Endodermal cell (in vitro differentiated cells): ENCODE results near the gene SLC39A13. TPM values are rescaled to one million over a fixed set of nuclear protein-coding genes. Genes with fewer than 3 reads are reported as not detected.
A peak's percentile ranks its signal among the peaks of the same experiment; 100 is the strongest.

Source experiments
- DNase-seq: peaks from one replicate; pipeline ENCODE4 v3.0.0-alpha.2; 2017
- H3K27ac ChIP-seq: 2 replicates; pipeline ENCODE4 v1.5.1; 2013; ENCODE audit warnings: mild to moderate bottlenecking, low read depth, low read length, moderate library complexity
- H3K27me3 ChIP-seq: 2 replicates; pipeline ENCODE4 v1.6.1; 2013; ENCODE audit warnings: mild to moderate bottlenecking, low read length, moderate library complexity; ENCODE audit not compliant: insufficient read depth, control insufficient read depth, poor library complexity, severe bottlenecking
- H3K36me3 ChIP-seq: 2 replicates; pipeline ENCODE4 v1.7.0; 2013; ENCODE audit warnings: mild to moderate bottlenecking, low read length, moderate library complexity; ENCODE audit not compliant: control insufficient read depth, insufficient read depth
- H3K4me1 ChIP-seq: one replicate; pipeline ENCODE4 v1.7.0; 2013; ENCODE audit warnings: low read length; ENCODE audit not compliant: control insufficient read depth, insufficient read depth
- H3K4me3 ChIP-seq: 2 replicates; pipeline ENCODE4 v1.5.1; 2013; ENCODE audit warnings: mild to moderate bottlenecking, low read length, moderate library complexity
- H3K9ac ChIP-seq: 2 replicates; pipeline ENCODE4 v1.6.1; 2013; ENCODE audit warnings: mild to moderate bottlenecking, low read length, moderate library complexity; ENCODE audit not compliant: poor library complexity, severe bottlenecking; ENCODE audit errors: extremely low read depth
- H3K9me3 ChIP-seq: 2 replicates; pipeline ENCODE4 v1.6.1; 2013; ENCODE audit warnings: mild to moderate bottlenecking, low read length, moderate library complexity; ENCODE audit not compliant: control insufficient read depth
- H3K27ac Mint-ChIP-seq: 2 replicates; pipeline ENCODE4 v1.8.0; 2020; ENCODE audit warnings: mixed read lengths
- H3K27me3 Mint-ChIP-seq: 2 replicates; pipeline ENCODE4 v1.8.0; 2021; ENCODE audit warnings: mild to moderate bottlenecking, mixed read lengths; ENCODE audit not compliant: insufficient read depth
- H3K36me3 Mint-ChIP-seq: 2 replicates; pipeline ENCODE4 v1.8.0; 2020; ENCODE audit warnings: low read depth, mixed read lengths
- H3K4me1 Mint-ChIP-seq: 2 replicates; pipeline ENCODE4 v1.8.0; 2020; ENCODE audit warnings: mixed read lengths
- H3K4me3 Mint-ChIP-seq: 2 replicates; pipeline ENCODE4 v1.8.0; 2020; ENCODE audit warnings: mild to moderate bottlenecking, moderate library complexity, mixed read lengths
- H3K9me3 Mint-ChIP-seq: 2 replicates; pipeline ENCODE4 v1.8.0; 2020; ENCODE audit warnings: mild to moderate bottlenecking, mixed read lengths
- CTCF ChIP-seq: fragments of 200-600 bp; sonication (generic); conservative IDR thresholded peaks from 2 replicates; pipeline ENCODE4 v1.5.0; 2021; ENCODE audit warnings: antibody characterized with exemption, mild to moderate bottlenecking
- WGBS, 2 experiments: methylation state at CpG; one replicate each; pipeline versions ENCODE4 v1.1.5 to v1.1.7; 2013; ENCODE audit warnings: missing lambda C conversion rate in 2 of 2, mixed read lengths in 1 of 2; ENCODE audit not compliant: insufficient coverage in 1 of 2, insufficient read length in 1 of 2; 5-methylcytosine and 5-hydroxymethylcytosine counted together
- total RNA-seq, 2 donors: library from RNA; stranded (reverse); fragmentation: NEBNext Ultra II Directional in 1 of 2; extraction: Animal tissue kit (Norgen Biotek cat#: 25700) in 1 of 2; gene quantifications; 2 replicates in 1 of 2; 3 replicates in 1 of 2; pipeline ENCODE4 v1.2.1, GENCODE V29; 2021

The SLC39A13 gene
- total RNA-seq, 2 donors from 2014 or later, result 34.7 to 40.4 TPM

DNA sequence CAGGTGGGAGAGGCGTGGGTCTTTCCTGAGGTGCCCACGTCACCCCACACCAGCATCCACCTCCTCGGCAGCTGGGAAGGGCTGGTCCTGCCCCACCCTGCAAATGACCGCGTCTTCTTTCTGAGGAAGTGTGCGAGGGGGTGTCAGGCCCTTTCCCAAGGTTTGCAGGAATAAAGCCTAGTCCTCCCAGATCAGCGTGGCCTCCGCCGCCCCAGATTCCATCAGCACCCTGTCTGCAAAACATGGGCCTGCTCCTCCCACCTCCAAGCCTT, 14.4 kb upstream of the SLC39A13 start:
- no peaks in the 10 kb centered on the region for H3K36me3 ChIP-seq
- Mint-ChIP-seq H3K27me3 (no peaks in the 10 kb centered on the region), H3K9me3 (no peaks in the 10 kb centered on the region), H3K4me1 (peaks cover 8% of the 10 kb centered on the region), H3K36me3 (no peaks in the 10 kb centered on the region), H3K4me3 (no peak overlapping the region), H3K27ac (no peak overlapping the region)
- H3K27me3 ChIP-seq, result no peaks in the 10 kb centered on the region
- DNase-seq, result no peak
- TF ChIP-seq CTCF, result no peak
- no peak overlapping the region for H3K27ac ChIP-seq
- H3K9me3 ChIP-seq, result no peaks in the 10 kb centered on the region
- no peaks in the 10 kb centered on the region for H3K4me1 ChIP-seq
- H3K9ac ChIP-seq, result no peak overlapping the region
- H3K4me3 ChIP-seq, result no peak overlapping the region
- 95% methylated on average over 3 to 9 of the region's 9 CpGs for WGBS, 2 experiments

- H3K9ac ChIP-seq, result no peak overlapping the region
- DNase-seq, result peak; percentile 49
Observed at GRCh38 chr11:47394322-47395222, 13.8 kb upstream of the SLC39A13 start.

DNA sequence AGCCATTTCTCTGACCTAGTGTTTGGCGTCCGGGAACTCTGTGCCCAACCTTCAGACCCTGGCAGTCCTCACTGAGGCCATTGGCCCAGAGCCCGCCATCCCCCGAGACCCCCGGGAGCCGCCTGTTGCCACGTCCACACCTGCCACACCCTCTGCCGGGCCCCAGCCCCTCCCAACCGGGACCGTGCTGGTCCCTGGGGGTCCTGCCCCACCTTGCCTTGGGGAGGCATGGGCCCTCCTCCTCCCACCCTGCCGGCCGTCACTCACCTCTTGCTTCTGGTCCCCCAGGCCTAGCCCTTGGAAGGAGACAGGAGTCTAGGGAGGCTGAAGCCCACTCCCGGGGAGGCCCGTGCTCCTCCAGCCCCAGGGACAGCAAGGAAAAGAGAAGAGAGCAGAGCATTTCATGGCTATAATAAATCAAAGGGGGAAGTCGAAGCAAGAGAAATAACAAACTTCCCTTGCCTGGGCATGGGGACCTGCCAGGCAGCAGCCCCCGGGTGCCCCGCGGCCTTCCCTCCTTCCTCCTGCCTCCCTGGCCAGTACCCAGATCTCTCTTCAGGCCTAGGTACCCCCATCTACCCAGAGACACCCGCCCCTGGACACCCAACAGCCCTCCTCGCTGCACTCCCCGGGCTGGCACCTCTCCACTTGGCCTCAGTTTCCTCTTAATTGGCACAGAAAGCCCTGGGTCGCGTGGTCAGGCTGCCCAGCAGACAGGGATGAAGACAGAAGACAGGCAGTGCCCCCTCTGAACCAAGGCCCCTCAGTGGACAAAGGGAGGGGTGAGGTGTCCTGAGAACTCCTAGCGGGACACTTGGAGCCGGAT, 13.0 kb upstream of the SLC39A13 start:
- Mint-ChIP-seq H3K27me3 (no peaks in the 10 kb centered on the region), H3K4me1 (peaks cover 10% of the 10 kb centered on the region), H3K36me3 (no peaks in the 10 kb centered on the region), H3K9me3 (no peaks in the 10 kb centered on the region), H3K4me3 (no peak overlapping the region), H3K27ac (no peak overlapping the region)
- H3K27ac ChIP-seq, result no peak overlapping the region
- H3K4me3 ChIP-seq, result no peak overlapping the region
- TF ChIP-seq CTCF, result no peak
- H3K27me3 ChIP-seq, result no peaks in the 10 kb centered on the region
- DNase-seq, result no peak
- 86 to 92% methylated on average over 13 to 25 of the region's 25 CpGs for WGBS, 2 experiments
- no peaks in the 10 kb centered on the region for H3K9me3 ChIP-seq
- H3K4me1 ChIP-seq, result no peaks in the 10 kb centered on the region
- H3K36me3 ChIP-seq, result no peaks in the 10 kb centered on the region
- H3K9ac ChIP-seq, result no peak overlapping the region

More at GRCh38 chr11:47394322-47395222, 13.8 kb upstream of the SLC39A13 start:
- no peaks in the 10 kb centered on the region for H3K36me3 ChIP-seq
- H3K4me1 Mint-ChIP-seq, result peaks cover 8% of the 10 kb centered on the region
- H3K4me3 ChIP-seq, result no peak overlapping the region
- no peaks in the 10 kb centered on the region for H3K36me3 Mint-ChIP-seq
- H3K4me3 Mint-ChIP-seq, result no peak overlapping the region
- H3K4me1 ChIP-seq, result no peaks in the 10 kb centered on the region
- no peaks in the 10 kb centered on the region for H3K27me3 Mint-ChIP-seq
- no peaks in the 10 kb centered on the region for H3K9me3 ChIP-seq
- WGBS, 2 experiments, result 90 to 95% methylated on average over 28 to 39 of the region's 39 CpGs
- no peaks in the 10 kb centered on the region for H3K9me3 Mint-ChIP-seq
- H3K27me3 ChIP-seq, result no peaks in the 10 kb centered on the region
- no peak overlapping the region for H3K27ac ChIP-seq
- no peak overlapping the region for H3K27ac Mint-ChIP-seq
- no peak for TF ChIP-seq CTCF
